ENCODE measurements around the gene LILRA6.
"Not testable (repeated sequence)": the region's sequence is repeated elsewhere in the genome, so short reads cannot be mapped to it uniquely, and the experiment has no call there.

DNA sequence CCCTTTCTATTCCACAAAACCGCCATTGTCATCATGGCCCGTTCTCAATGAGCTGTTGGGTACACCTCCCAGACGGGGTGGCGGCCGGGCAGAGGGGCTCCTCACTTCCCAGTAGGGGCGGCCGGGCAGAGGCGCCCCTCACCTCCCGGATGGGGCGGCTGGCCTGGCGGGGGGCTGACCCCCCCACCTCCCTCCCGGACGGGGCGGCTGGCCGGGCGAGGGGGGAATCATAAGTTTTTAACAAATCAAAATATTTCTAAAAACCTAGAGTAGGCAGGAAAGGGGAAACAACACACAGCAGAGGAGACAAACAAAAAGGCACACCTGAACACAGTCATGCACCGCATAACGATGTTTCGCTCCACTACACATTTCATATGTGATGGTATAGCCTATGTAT is 27.9 kb downstream of the LILRA6 start:
- not testable (repeated sequence) for TF ChIP-seq EZH2 (IDR thresholded peaks at IDR 0.05; ENCODE audit: borderline replicate concordance, low read length)
- TF ChIP-seq, protein P1, sequence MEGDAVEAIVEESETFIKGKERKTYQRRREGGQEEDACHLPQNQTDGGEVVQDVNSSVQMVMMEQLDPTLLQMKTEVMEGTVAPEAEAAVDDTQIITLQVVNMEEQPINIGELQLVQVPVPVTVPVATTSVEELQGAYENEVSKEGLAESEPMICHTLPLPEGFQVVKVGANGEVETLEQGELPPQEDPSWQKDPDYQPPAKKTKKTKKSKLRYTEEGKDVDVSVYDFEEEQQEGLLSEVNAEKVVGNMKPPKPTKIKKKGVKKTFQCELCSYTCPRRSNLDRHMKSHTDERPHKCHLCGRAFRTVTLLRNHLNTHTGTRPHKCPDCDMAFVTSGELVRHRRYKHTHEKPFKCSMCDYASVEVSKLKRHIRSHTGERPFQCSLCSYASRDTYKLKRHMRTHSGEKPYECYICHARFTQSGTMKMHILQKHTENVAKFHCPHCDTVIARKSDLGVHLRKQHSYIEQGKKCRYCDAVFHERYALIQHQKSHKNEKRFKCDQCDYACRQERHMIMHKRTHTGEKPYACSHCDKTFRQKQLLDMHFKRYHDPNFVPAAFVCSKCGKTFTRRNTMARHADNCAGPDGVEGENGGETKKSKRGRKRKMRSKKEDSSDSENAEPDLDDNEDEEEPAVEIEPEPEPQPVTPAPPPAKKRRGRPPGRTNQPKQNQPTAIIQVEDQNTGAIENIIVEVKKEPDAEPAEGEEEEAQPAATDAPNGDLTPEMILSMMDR (IDR thresholded peaks at IDR 0.05; ENCODE audit: low read length): not testable (repeated sequence)

Data from OCI-LY1 (cell line).